GM12878 (cell line): ENCODE data around the gene SMIM22.

Experiments used
- EGR1 ChIP-seq, 2 experiments: IDR thresholded peaks; 1 replicate in 1 of 2; 2 replicates in 1 of 2; pipeline ENCODE4 v1.6.1; 2011 to 2012; ENCODE audit warnings: low read depth in 2 of 2, low read length in 2 of 2, borderline replicate concordance in 1 of 2, mild to moderate bottlenecking in 1 of 2, moderate library complexity in 1 of 2
- RCOR1 ChIP-seq: conservative IDR thresholded peaks from 2 replicates; pipeline ENCODE4 v1.6.1; 2012; ENCODE audit warnings: low read depth, low read length, improper control_type of control experiment
- TF ChIP-seq, protein P1 (sequence below): fragments of 450-650 bp; IDR thresholded peaks from 2 replicates; pipeline ENCODE4 v1.6.1; 2014; ENCODE audit warnings: mild to moderate bottlenecking

DNA sequence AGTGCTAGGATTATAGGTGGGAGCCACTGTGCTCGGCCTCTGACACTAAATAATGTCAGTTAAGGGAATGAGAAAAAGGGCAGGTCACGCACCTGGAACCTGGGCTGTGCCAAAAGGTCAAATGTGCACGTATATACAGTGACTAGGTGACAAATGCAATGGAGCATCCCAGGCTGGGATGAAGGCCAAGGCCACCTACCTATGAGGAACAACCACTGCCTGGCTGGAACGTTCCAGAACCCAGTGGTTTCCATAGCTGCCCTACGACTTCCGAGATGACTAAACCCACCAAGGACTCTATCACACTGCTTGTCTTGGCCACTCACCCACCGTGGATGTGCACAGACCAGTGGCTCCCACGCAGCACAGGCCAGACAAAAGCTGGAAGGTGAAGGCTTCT, 44.3 kb upstream of the SMIM22 start:
- no peak for TF ChIP-seq EGR1 (IDR thresholded peaks at IDR 0.05; ENCODE audit: borderline replicate concordance in 1 of 2, low read depth in 2 of 2, low read length in 2 of 2)
- TF ChIP-seq, protein P1, sequence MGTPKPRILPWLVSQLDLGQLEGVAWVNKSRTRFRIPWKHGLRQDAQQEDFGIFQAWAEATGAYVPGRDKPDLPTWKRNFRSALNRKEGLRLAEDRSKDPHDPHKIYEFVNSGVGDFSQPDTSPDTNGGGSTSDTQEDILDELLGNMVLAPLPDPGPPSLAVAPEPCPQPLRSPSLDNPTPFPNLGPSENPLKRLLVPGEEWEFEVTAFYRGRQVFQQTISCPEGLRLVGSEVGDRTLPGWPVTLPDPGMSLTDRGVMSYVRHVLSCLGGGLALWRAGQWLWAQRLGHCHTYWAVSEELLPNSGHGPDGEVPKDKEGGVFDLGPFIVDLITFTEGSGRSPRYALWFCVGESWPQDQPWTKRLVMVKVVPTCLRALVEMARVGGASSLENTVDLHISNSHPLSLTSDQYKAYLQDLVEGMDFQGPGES: no peak
- TF ChIP-seq RCOR1: no peak
